NT2/D1 (cell line): ENCODE data around the gene XYLT1.

Source experiments
- SUZ12 ChIP-seq: IDR thresholded peaks from 2 replicates; pipeline ENCODE4 v1.6.1; 2011; ENCODE audit not compliant: insufficient read length, insufficient read depth; ENCODE audit errors: extremely low read depth
- YY1 ChIP-seq: IDR thresholded peaks from 2 replicates; pipeline ENCODE4 v1.6.1; 2011; ENCODE audit not compliant: insufficient read length, insufficient read depth
- ZNF274 ChIP-seq: IDR thresholded peaks from 2 replicates; pipeline ENCODE4 v1.6.1; 2011; ENCODE audit warnings: mild to moderate bottlenecking, low read depth, low read length

DNA sequence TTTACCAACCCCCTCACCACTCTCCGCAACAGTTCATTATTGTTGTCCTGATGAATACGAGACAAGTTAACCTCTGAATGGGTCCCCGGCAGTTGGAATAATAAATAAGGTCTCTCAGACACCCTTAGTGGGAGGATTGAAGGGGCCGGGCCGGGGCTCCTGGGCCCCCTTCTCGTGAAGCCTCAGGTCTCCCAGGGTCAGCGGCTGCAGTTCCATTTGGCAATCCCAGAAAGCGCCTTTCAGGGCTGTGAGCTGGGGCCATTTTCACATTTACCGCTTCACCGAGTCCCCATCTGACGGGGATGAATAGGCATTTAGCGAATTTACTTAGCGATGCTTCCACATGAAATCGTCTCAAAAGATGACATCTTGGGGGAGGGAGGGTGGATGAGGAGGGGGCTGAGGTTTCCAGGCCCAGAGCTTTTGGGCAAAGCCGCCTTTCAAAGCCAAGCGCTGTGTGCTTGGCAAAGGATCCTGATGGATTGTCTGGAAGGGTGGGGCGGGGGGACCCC lies 309.8 kb downstream of the XYLT1 start:
- TF ChIP-seq YY1 (no peak), ZNF274 (no peak), SUZ12 (no peak)
